GM13977 (cell line): ENCODE measurements around the gene SRBD1.

Source experiments
- DNase-seq: peaks from one replicate; pipeline ENCODE4 v3.0.0; 2012; ENCODE audit warnings: low spot score
- CTCF ChIP-seq: IDR thresholded peaks from 2 replicates; pipeline ENCODE4 v1.5.1; 2012; ENCODE audit warnings: mild to moderate bottlenecking, control low read depth; ENCODE audit not compliant: insufficient read depth; ENCODE audit errors: extremely low read depth, missing control alignments
- in situ Hi-C: fragments of 300-500 bp; cut with MboI; formaldehyde crosslinking; loops from one replicate; pipeline ENCODE4 v1.12.0; 2022; ENCODE audit warnings: low sequenced_read_pairs, low pct_unique_long_range_greater_than_20kb, mixed read lengths, inconsistent platforms; ENCODE audit not compliant: unreplicated experiment

Gene SRBD1

GRCh38 chr2:45496869-45497268 lies 114.2 kb downstream of the SRBD1 start:
- no peak for TF ChIP-seq CTCF
- in situ Hi-C loops, result loop anchor here (5.0 kb wide), 1 partner anchor 520 kb away; no protein-coding TSS in a partner anchor
- DNase-seq, result no peak

DNA sequence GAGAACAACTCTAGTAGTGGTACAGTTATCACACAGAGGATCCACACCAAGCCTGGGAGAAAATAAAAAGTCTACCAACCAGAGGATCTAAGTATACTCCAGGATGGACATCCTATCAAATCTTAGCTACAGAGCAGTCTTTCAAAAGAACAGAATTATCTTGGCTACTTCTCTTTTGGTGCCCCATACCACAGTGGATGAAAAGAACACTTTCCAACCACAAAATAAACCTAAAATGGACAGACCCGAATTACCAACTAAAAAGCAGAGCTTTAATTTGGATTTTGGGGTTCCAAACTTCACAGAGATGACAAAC lies 116.1 kb downstream of the SRBD1 start:
- in situ Hi-C loops, result loop anchor here (5.0 kb wide), 1 partner anchor 518 kb away; no protein-coding TSS in a partner anchor
- DNase-seq, result no peak
- no peak for TF ChIP-seq CTCF

DNA sequence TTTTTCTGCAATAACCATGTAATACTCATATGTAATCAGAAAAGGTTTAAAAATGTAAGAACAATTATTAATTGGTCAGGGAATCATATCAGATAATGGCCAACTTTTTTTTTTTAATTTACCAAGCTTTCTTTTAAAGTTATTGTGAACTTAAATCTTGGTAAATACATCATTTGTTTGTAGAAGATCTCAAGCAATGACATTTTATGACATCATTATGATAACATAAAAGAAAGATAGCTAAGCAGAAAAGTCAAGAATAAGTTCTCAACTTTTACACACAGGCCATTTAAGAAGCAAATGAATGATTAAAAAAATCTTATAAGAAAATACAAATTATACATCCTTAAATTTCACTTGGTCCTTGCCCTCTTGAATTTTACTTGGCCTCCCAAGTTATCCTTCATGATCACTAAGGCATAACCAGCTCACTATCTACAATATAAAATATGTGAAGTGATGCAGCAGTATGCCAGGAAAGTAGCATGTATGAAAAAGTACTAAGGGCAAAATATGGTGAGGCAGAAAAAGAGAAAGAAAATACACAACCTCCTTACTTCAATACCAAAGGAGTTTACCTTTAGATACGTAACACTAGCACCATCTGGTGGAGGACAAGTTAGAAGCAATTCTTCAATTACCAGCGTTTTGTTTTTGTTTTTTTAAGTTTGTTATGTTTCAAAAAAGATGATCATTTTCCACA lies 116.6 kb downstream of the SRBD1 start:
- peak; percentile 50 for DNase-seq
- in situ Hi-C loops, result no loop called here
- peak; percentile 63 for TF ChIP-seq CTCF

DNA sequence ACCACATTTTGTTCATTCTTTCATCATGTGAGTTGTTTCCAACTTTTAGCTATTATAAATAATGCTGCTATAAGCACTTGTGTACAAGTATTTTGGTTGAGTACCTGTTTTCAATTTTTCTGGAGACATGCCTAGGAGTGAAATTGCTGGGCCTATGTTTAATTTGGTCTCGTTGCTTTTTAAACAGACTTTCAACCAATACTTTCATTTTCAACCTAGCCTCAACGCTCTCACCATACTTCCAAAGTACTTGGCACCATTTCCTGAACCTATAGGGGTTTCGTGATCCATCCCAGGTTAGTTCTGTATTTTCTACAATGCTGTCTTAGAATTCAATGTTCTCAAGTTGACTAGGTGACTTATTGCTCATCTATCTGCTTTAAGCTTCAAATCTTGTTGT lies 126.1 kb downstream of the SRBD1 start:
- no peak for TF ChIP-seq CTCF
- no peak for DNase-seq
- in situ Hi-C loops, result no loop called here

- in situ Hi-C loops, result no loop called here
- no peak for TF ChIP-seq CTCF
- no peak for DNase-seq
These were observed 127.1 kb downstream of the SRBD1 start for GRCh38 chr2:45483997-45484396.

DNA sequence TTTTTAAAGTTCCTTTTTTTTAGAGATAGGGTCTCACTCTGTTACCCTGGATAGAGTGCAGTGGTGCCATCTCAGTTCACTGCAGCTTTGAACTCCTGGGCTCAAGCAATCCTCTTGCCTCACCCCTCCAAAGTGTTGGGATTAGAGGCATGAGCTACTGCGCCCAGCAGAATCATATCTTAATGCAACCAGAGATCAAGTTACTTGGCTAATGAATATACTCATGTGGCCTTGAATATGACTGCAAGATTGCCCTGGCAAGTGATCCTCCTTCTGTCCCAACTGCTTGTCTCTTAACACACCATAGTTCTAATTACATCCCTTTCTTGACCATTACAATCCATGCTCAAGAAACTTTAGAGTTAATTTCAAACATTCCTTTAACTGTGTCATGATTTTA lies 133.5 kb downstream of the SRBD1 start:
- no peak for DNase-seq
- no peak for TF ChIP-seq CTCF
- in situ Hi-C loops, result no loop called here
